HG02885 (cell line): Measurements from ENCODE around the gene ACSL5.
"Not testable (repeated sequence)": the region's sequence is repeated elsewhere in the genome, so short reads cannot be mapped to it uniquely, and the experiment has no call there.

Source experiments
- ATAC-seq: cut with Tn5 transposase; IDR thresholded peaks from one replicate; pipeline ENCODE4 v1.9.1; 2021; ENCODE audit warnings: mild to moderate bottlenecking; ENCODE audit not compliant: unreplicated experiment, poor library complexity

ACSL5 gene

GRCh38 chr10:112454910-112455779, 81.2 kb downstream of the ACSL5 start:
- ATAC-seq = no peak

- no peak for ATAC-seq
Observed at GRCh38 chr10:112456533-112456932, 82.6 kb downstream of the ACSL5 start.

- ATAC-seq = no peak
Observed at GRCh38 chr10:112460366-112460765, 86.5 kb downstream of the ACSL5 start.

- ATAC-seq = no peak
Observed at GRCh38 chr10:112461029-112461887, 87.3 kb downstream of the ACSL5 start.

GRCh38 chr10:112464074-112464473, 90.2 kb downstream of the ACSL5 start:
- not testable (repeated sequence) for ATAC-seq

- no peak for ATAC-seq
Observed at GRCh38 chr10:112465299-112465883, 91.5 kb downstream of the ACSL5 start.

- ATAC-seq = no peak
Observed at GRCh38 chr10:112466802-112467201, 92.9 kb downstream of the ACSL5 start.

GRCh38 chr10:112467541-112468075, 93.7 kb downstream of the ACSL5 start:
- no peak for ATAC-seq

GRCh38 chr10:112471878-112472487, 98.1 kb downstream of the ACSL5 start:
- peak; percentile 74 for ATAC-seq

GRCh38 chr10:112475575-112476218, 101.8 kb downstream of the ACSL5 start:
- ATAC-seq = no peak
